GM12878 (cell line): Measurements from ENCODE around the gene MYH10. TPM values are rescaled to one million over a fixed set of nuclear protein-coding genes. Genes with fewer than 3 reads are reported as not detected.

Experiments
- ASH2L ChIP-seq: fragments of 300-600, 200-600 bp; sonication (generic); IDR thresholded peaks from 2 replicates; pipeline ENCODE4 v1.6.1; 2017; ENCODE audit warnings: low read depth, mild to moderate bottlenecking, borderline replicate concordance
- ATF7 ChIP-seq: fragments of 450-650 bp; IDR thresholded peaks from 2 replicates; pipeline ENCODE4 v1.6.1; 2016; ENCODE audit warnings: low read depth, mild to moderate bottlenecking
- BCLAF1 ChIP-seq: fragments of 450-650 bp; IDR thresholded peaks from 2 replicates; pipeline ENCODE4 v1.6.1; 2017; ENCODE audit warnings: antibody characterized with exemption, mild to moderate bottlenecking, moderate library complexity
- CEBPZ ChIP-seq: fragments of 150-350 bp; IDR thresholded peaks from 2 replicates; pipeline ENCODE4 v1.6.1; 2016; ENCODE audit warnings: low read depth, low read length
- IRF3 ChIP-seq: fragments of 450-650 bp; IDR thresholded peaks from 2 replicates; pipeline ENCODE4 v1.6.1; 2014; ENCODE audit warnings: mild to moderate bottlenecking
- POLR2AphosphoS5 ChIP-seq: IDR thresholded peaks from 2 replicates; pipeline ENCODE4 v1.6.1; 2011; ENCODE audit warnings: mild to moderate bottlenecking, low read length, inconsistent platforms
- RELA ChIP-seq: fragments of 450-650 bp; IDR thresholded peaks from 2 replicates; pipeline ENCODE4 v1.8.0; 2014; ENCODE audit warnings: borderline replicate concordance; ENCODE audit not compliant: partially characterized antibody
- TCF12 ChIP-seq: IDR thresholded peaks from 2 replicates; pipeline ENCODE4 v1.6.1; 2011; ENCODE audit warnings: low read depth, mild to moderate bottlenecking, low read length
- polyA plus RNA-seq, 11 experiments: library from polyadenylated mRNA; depleted of rRNA in 4 of 11; unstranded in 6 of 11; stranded (reverse) in 5 of 11; fragments of >200 nt; fragmentation: Nextera tagmentation in 4 of 11; fragmentation: Illumina TruSeq in 1 of 11; extraction: Ambion mirVana in 4 of 11; extraction: Trizol in 1 of 11; gene quantifications; 1 replicate in 1 of 11; 2 replicates in 10 of 11; pipeline versions ENCODE4 v1.2.1 to v1.2.3, GENCODE V29; 2011 to 2016; ENCODE audit warnings: inconsistent platforms in 2 of 11, missing spikeins in 2 of 11, low read depth in 1 of 11
- total RNA-seq, 4 experiments: library from RNA; depleted of rRNA in 3 of 4; stranded (reverse); fragments of >200 nt in 3 of 4; fragmentation: Illumina TruSeq in 1 of 4; extraction: Trizol in 1 of 4; gene quantifications; 2 replicates each; pipeline versions ENCODE4 v1.2.1 to v1.2.3, GENCODE V29; 2013 to 2021

The MYH10 gene
- total and polyA plus RNA-seq, 10 of the 15 experiments (the other 5 are each of a cell fraction or from before 2014, with no cell fraction given): 0.33 to 7.1 (median 1.0) TPM

- no peak for TF ChIP-seq CEBPZ
- TF ChIP-seq POLR2AphosphoS5: no peak
- no peak for TF ChIP-seq IRF3
- no peak for TF ChIP-seq ASH2L
- no peak for TF ChIP-seq TCF12
- TF ChIP-seq BCLAF1: no peak
- no peak for TF ChIP-seq RELA
- no peak for TF ChIP-seq ATF7
Observed at GRCh38 chr17:8504460-8505207, 125.9 kb downstream of the MYH10 start (continued).
